GM12878 (cell line): Measurements from ENCODE around the gene MAPKAP1. TPM values are rescaled to one million over a fixed set of nuclear protein-coding genes. Genes with fewer than 3 reads are reported as not detected.

Experiments
- ATAC-seq: fragments of 200-7000 bp; cut with Tn5 transposase; 3 replicates; pipeline ENCODE4 v1.9.1; 2020; ENCODE audit warnings: mild to moderate bottlenecking, moderate library complexity
- BruUV-seq: library from RNA; stranded (reverse); fragments of 400-500 nt; replicated peaks from 2 replicates; lab custom pipeline; 2021; lab: Mats Ljungman, UMichigan
- CTCF ChIA-PET: fragments of 300-600 bp; sonication (Branson Sonifier 250); formaldehyde crosslinking; extraction: SDS; loops from one replicate; lab custom pipeline; 2021; ENCODE audit warnings: inconsistent platforms; lab: Yijun Ruan, JAX
- POLR2A ChIA-PET: fragments of 350-600 bp; formaldehyde crosslinking; extraction: SDS; loops from one replicate; lab custom pipeline; 2021; ENCODE audit warnings: inconsistent platforms; lab: Charles Lee
- RAD21 ChIA-PET: fragments of 300-600 bp; sonication (Branson Sonifier 250); formaldehyde crosslinking; loops from one replicate; lab custom pipeline; 2023; ENCODE audit warnings: antibody characterized with exemption; ENCODE audit not compliant: unreplicated experiment; lab: Charles Lee
- SMC1A ChIA-PET: fragments of 300-600 bp; sonication (Branson Sonifier 250); formaldehyde crosslinking; loops from one replicate; lab custom pipeline; 2023; ENCODE audit not compliant: unreplicated experiment, uncharacterized antibody; lab: Charles Lee
- DNase-seq: peaks from one replicate; pipeline ENCODE4 v3.0.0-alpha.2; 2011; ENCODE audit warnings: low read depth, low spot score
- FAIRE-seq: peaks from 3 replicates; lab custom pipeline; 2011; peaks lifted over from hg19 to GRCh38; lab: Jason Lieb, UNC
- H2AFZ ChIP-seq: 2 replicates; pipeline ENCODE4 v1.6.0; 2011; ENCODE audit warnings: low read depth, low read length, control low read depth; ENCODE audit not compliant: control insufficient read depth
- H3K27ac ChIP-seq: 2 replicates; pipeline ENCODE4 v1.5.1; 2011; ENCODE audit warnings: control low read depth; ENCODE audit not compliant: control insufficient read depth, insufficient read depth
- H3K27me3 ChIP-seq, 2 experiments: replicated peaks in 1 of 2; 2 replicates each; pipeline versions ENCODE4 v1.6.0 to v1.6.1; 2011; ENCODE audit warnings: low read length in 1 of 2; ENCODE audit not compliant: control insufficient read depth in 2 of 2, insufficient read depth in 2 of 2
- H3K36me3 ChIP-seq, 2 experiments: 2 replicates each; pipeline ENCODE4 v1.5.1; 2011; ENCODE audit warnings: low read length in 1 of 2; ENCODE audit not compliant: control insufficient read depth in 2 of 2, insufficient read depth in 2 of 2
- H3K4me1 ChIP-seq: 2 replicates; pipeline ENCODE4 v1.6.1; 2011; ENCODE audit warnings: mild to moderate bottlenecking, low read length, moderate library complexity, mixed read lengths; ENCODE audit not compliant: control insufficient read depth, insufficient read depth
- H3K4me2 ChIP-seq: 2 replicates; pipeline ENCODE4 v1.6.0; 2011; ENCODE audit warnings: control low read depth; ENCODE audit not compliant: control insufficient read depth, insufficient read depth
- H3K4me3 ChIP-seq: fragments of 200-600 bp; sonication (generic); 2 replicates; pipeline ENCODE4 v1.5.1; 2016
- H3K79me2 ChIP-seq: 2 replicates; pipeline ENCODE4 v1.6.0; 2011; ENCODE audit warnings: low read length; ENCODE audit not compliant: control insufficient read depth, insufficient read depth
- H3K9ac ChIP-seq: 2 replicates; pipeline ENCODE4 v1.8.0; 2011; ENCODE audit warnings: low read length, control low read depth, mixed read lengths; ENCODE audit not compliant: control insufficient read depth, insufficient read depth
- H3K9me3 ChIP-seq: replicated peaks from 3 replicates; pipeline ENCODE4 v1.5.1; 2011; ENCODE audit warnings: mild to moderate bottlenecking, low read length; ENCODE audit not compliant: control insufficient read depth, insufficient read depth
- H4K20me1 ChIP-seq: 2 replicates; pipeline ENCODE4 v1.6.0; 2011; ENCODE audit not compliant: control insufficient read depth, insufficient read depth
- BRCA1 ChIP-seq: IDR thresholded peaks from 2 replicates; pipeline ENCODE4 v1.6.1; 2011; ENCODE audit warnings: low read depth, low read length, improper control_type of control experiment
- HDAC6 ChIP-seq: fragments of 200-600 bp; sonication (generic); IDR thresholded peaks from one replicate; pipeline ENCODE4 v1.8.0; 2017; ENCODE audit warnings: antibody characterized with exemption; ENCODE audit not compliant: unreplicated experiment
- JUNB ChIP-seq: IDR thresholded peaks from 2 replicates; pipeline ENCODE4 v1.6.1; 2016; ENCODE audit warnings: antibody characterized with exemption, mild to moderate bottlenecking
- SREBF2 ChIP-seq: IDR thresholded peaks from 2 replicates; pipeline ENCODE4 v1.6.1; 2012; ENCODE audit warnings: mild to moderate bottlenecking, low read length
- WGBS: methylation state at CpG from one replicate; pipeline ENCODE4 v1.1.6; 2016; ENCODE audit warnings: low lambda C conversion rate; ENCODE audit not compliant: insufficient replicate concordance, insufficient coverage; ENCODE audit errors: missing lambda C conversion rate; 5-methylcytosine and 5-hydroxymethylcytosine counted together
- in situ Hi-C: fragments of 300-500 bp; cut with MboI; formaldehyde crosslinking; loops from 9 replicates; pipeline ENCODE4 v1.14.3; 2018; ENCODE audit warnings: mixed read lengths
- intact Hi-C: fragments of 100-400 bp; cut with micrococcal nuclease; formaldehyde crosslinking; loops from one replicate; pipeline ENCODE4 v1.14.2; 2022; ENCODE audit not compliant: unreplicated experiment
- polyA plus RNA-seq, 11 experiments: library from polyadenylated mRNA; depleted of rRNA in 4 of 11; unstranded in 6 of 11; stranded (reverse) in 5 of 11; fragments of >200 nt; fragmentation: Nextera tagmentation in 4 of 11; fragmentation: Illumina TruSeq in 1 of 11; extraction: Ambion mirVana in 4 of 11; extraction: Trizol in 1 of 11; gene quantifications; 1 replicate in 1 of 11; 2 replicates in 10 of 11; pipeline versions ENCODE4 v1.2.1 to v1.2.3, GENCODE V29; 2011 to 2016; ENCODE audit warnings: inconsistent platforms in 2 of 11, missing spikeins in 2 of 11, low read depth in 1 of 11
- total RNA-seq, 4 experiments: library from RNA; depleted of rRNA in 3 of 4; stranded (reverse); fragments of >200 nt in 3 of 4; fragmentation: Illumina TruSeq in 1 of 4; extraction: Trizol in 1 of 4; gene quantifications; 2 replicates each; pipeline versions ENCODE4 v1.2.1 to v1.2.3, GENCODE V29; 2013 to 2021
- TF ChIP-seq, protein P1 (sequence below): fragments of 450-650 bp; IDR thresholded peaks from 2 replicates; pipeline ENCODE4 v1.6.1; 2017; ENCODE audit warnings: borderline replicate concordance

MAPKAP1 gene
- total and polyA plus RNA-seq, 10 of the 15 experiments (the other 5 are each of a cell fraction or from before 2014, with no cell fraction given) = 5.1 to 188 (median 105) TPM

GRCh38 chr9:125608489-125609224 lies 98.4 kb downstream of the MAPKAP1 start:
- Histone ChIP-seq H3K9ac (no peak overlapping the region), H4K20me1 (no peaks in the 10 kb centered on the region), H3K27me3 (no peaks in the 10 kb centered on the region), H3K36me3 (no peaks in the 10 kb centered on the region), H3K4me1 (peaks cover 6% of the 10 kb centered on the region; the same call in 1 of the 2 replicates), H3K79me2 (peaks cover 37% of the 10 kb centered on the region), H3K4me3 (no peak overlapping the region), H3K9me3 (no peaks in the 10 kb centered on the region), H2AFZ (no peak overlapping the region), H3K27ac (no peak overlapping the region), H3K4me2 (no peak overlapping the region)
- FAIRE-seq (no peak), DNase-seq (no peak), ATAC-seq (peak; percentile 46)
- no peak for TF ChIP-seq BRCA1
- no peak for TF ChIP-seq SREBF2
- TF ChIP-seq HDAC6 = no peak
- TF ChIP-seq, protein P1, sequence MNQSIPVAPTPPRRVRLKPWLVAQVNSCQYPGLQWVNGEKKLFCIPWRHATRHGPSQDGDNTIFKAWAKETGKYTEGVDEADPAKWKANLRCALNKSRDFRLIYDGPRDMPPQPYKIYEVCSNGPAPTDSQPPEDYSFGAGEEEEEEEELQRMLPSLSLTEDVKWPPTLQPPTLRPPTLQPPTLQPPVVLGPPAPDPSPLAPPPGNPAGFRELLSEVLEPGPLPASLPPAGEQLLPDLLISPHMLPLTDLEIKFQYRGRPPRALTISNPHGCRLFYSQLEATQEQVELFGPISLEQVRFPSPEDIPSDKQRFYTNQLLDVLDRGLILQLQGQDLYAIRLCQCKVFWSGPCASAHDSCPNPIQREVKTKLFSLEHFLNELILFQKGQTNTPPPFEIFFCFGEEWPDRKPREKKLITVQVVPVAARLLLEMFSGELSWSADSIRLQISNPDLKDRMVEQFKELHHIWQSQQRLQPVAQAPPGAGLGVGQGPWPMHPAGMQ = no peak
- TF ChIP-seq JUNB = peak; percentile 51
- BruUV-seq = no TSS peak
- in situ Hi-C loops = no loop called here
- 82% methylated on average over 10 of the region's 10 CpGs for WGBS
- RAD21 ChIA-PET = no interaction called here
- SMC1A ChIA-PET = interaction anchor here (0.7 to 2.1 kb wide), 9 partner anchors 9 to 50 kb away, joined by 3 to 10 read pairs (median 5); no protein-coding TSS in a partner anchor
- intact Hi-C loops = no loop called here
- CTCF ChIA-PET = no interaction called here
- POLR2A ChIA-PET = no interaction called here
